A549 (cell line): ENCODE results near the gene TXNRD1. TPM values are rescaled to one million over a fixed set of nuclear protein-coding genes. Genes with fewer than 3 reads are reported as not detected.

Source experiments
- ATAC-seq, 2 experiments: fragments of 200-7000 bp in 1 of 2; fragments of >200 bp in 1 of 2; cut with Nextera tagmentation in 1 of 2; cut with Tn5 transposase in 1 of 2; 3 replicates each; pipeline versions ENCODE4 v1.8.0 to v1.9.1; 2018 to 2020; ENCODE audit warnings: mild to moderate bottlenecking in 1 of 2, moderate library complexity in 1 of 2
- CTCF ChIA-PET: fragments of 300-600 bp; sonication (Branson Sonifier 250); formaldehyde crosslinking; extraction: SDS; loops from one replicate; lab custom pipeline; 2021; ENCODE audit warnings: antibody characterized with exemption, inconsistent platforms; lab: Yijun Ruan, JAX
- POLR2A ChIA-PET: fragments of 350-600 bp; formaldehyde crosslinking; extraction: SDS; loops from one replicate; lab custom pipeline; 2021; ENCODE audit warnings: antibody characterized with exemption, inconsistent platforms; lab: Yijun Ruan, JAX
- DNase-seq, 2 experiments: peaks; one replicate each; pipeline versions ENCODE4 v3.0.0 to v3.0.0-alpha.2; 2011 to 2016; ENCODE audit warnings: low read depth in 1 of 2, low spot score in 1 of 2
- FAIRE-seq: peaks from 2 replicates; lab custom pipeline; 2011; peaks lifted over from hg19 to GRCh38; lab: Jason Lieb, UNC
- H3K27ac ChIP-seq, 2 experiments: fragments of >200 bp; sonication (Bioruptor Twin); formaldehyde crosslinking; 3 replicates each; pipeline ENCODE4 v1.5.1; 2016 to 2017
- H3K4me1 ChIP-seq: fragments of >200 bp; sonication (Bioruptor Twin); formaldehyde crosslinking; 3 replicates; pipeline ENCODE4 v1.6.1; 2016
- H3K4me2 ChIP-seq: fragments of >200 bp; sonication (Bioruptor Twin); formaldehyde crosslinking; 3 replicates; pipeline ENCODE4 v1.6.1; 2016
- H3K4me3 ChIP-seq: fragments of >200 bp; sonication (Bioruptor Twin); formaldehyde crosslinking; 3 replicates; pipeline ENCODE4 v1.5.1; 2016
- H3K9me3 ChIP-seq: fragments of >200 bp; sonication (Bioruptor Twin); formaldehyde crosslinking; 3 replicates; pipeline ENCODE4 v1.6.1; 2016
- BHLHE40 ChIP-seq: IDR thresholded peaks from 2 replicates; pipeline ENCODE4 v1.6.1; 2012; ENCODE audit warnings: low read depth, low read length, inconsistent platforms
- EHMT2 ChIP-seq: fragments of 200-600 bp; sonication (generic); IDR thresholded peaks from 2 replicates; pipeline ENCODE4 v1.6.1; 2016; ENCODE audit warnings: antibody characterized with exemption, low read depth, mild to moderate bottlenecking, moderate library complexity
- ESRRA ChIP-seq: fragments of 150-350 bp; IDR thresholded peaks from 2 replicates; pipeline ENCODE4 v1.6.1; 2014; ENCODE audit warnings: mild to moderate bottlenecking, low read length, borderline replicate concordance
- FOSB ChIP-seq: fragments of 250-450 bp; sonication (Bioruptor Pico); IDR thresholded peaks from 2 replicates; pipeline ENCODE4 v1.5.0; 2020; ENCODE audit warnings: mild to moderate bottlenecking, moderate library complexity
- FOSL2 ChIP-seq, 2 experiments: fragments of 450-650 bp in 1 of 2; fragments of >200 bp in 1 of 2; sonication (Bioruptor Twin) in 1 of 2; formaldehyde crosslinking; IDR thresholded peaks; 2 replicates each; pipeline versions ENCODE4 v1.5.0 to v1.6.1; 2016 to 2020; ENCODE audit warnings: mild to moderate bottlenecking in 1 of 2, moderate library complexity in 1 of 2
- HOXB5 ChIP-seq: fragments of 250-450 bp; sonication (Bioruptor Pico); IDR thresholded peaks from 2 replicates; pipeline ENCODE4 v1.5.0; 2020; ENCODE audit warnings: mild to moderate bottlenecking, moderate library complexity
- JUNB ChIP-seq: fragments of >200 bp; sonication (Bioruptor Twin); formaldehyde crosslinking; IDR thresholded peaks from 2 replicates; pipeline ENCODE4 v1.6.1; 2016
- KDM1A ChIP-seq: fragments of 200-600 bp; sonication (generic); IDR thresholded peaks from 2 replicates; pipeline ENCODE4 v1.6.1; 2016; ENCODE audit warnings: low read depth, mild to moderate bottlenecking
- NFE2L2 ChIP-seq: fragments of 150-350 bp; conservative IDR thresholded peaks from 2 replicates; pipeline ENCODE4 v1.6.1; 2014; ENCODE audit warnings: low read length
- NPAS2 ChIP-seq: fragments of 250-450 bp; sonication (Bioruptor Pico); IDR thresholded peaks from 2 replicates; pipeline ENCODE4 v1.8.0; 2022; ENCODE audit warnings: mild to moderate bottlenecking, moderate library complexity, borderline replicate concordance
- RAD21 ChIP-seq, 2 experiments: fragments of >200 bp in 1 of 2; sonication (Bioruptor Twin) in 1 of 2; formaldehyde crosslinking in 1 of 2; IDR thresholded peaks in 1 of 2; conservative IDR thresholded peaks in 1 of 2; 2 replicates in 1 of 2; 3 replicates in 1 of 2; pipeline ENCODE4 v1.6.1; 2012 to 2018; ENCODE audit warnings: inconsistent platforms in 1 of 2
- RARB ChIP-seq: fragments of 250-450 bp; sonication (Bioruptor Pico); IDR thresholded peaks from 2 replicates; pipeline ENCODE4 v1.8.0; 2021; ENCODE audit warnings: mild to moderate bottlenecking, moderate library complexity
- SMC3 ChIP-seq: fragments of >200 bp; sonication (Bioruptor Twin); formaldehyde crosslinking; IDR thresholded peaks from 3 replicates; pipeline ENCODE4 v1.6.1; 2018; ENCODE audit warnings: inconsistent platforms
- ZSCAN20 ChIP-seq: fragments of 250-450 bp; sonication (Bioruptor Pico); IDR thresholded peaks from 2 replicates; pipeline ENCODE4 v1.8.0; 2022; ENCODE audit warnings: mild to moderate bottlenecking, moderate library complexity
- WGBS: methylation state at CpG from one replicate; pipeline ENCODE4 v1.1.6; 2017; ENCODE audit errors: missing lambda C conversion rate; 5-methylcytosine and 5-hydroxymethylcytosine counted together
- polyA plus RNA-seq, 4 experiments: library from polyadenylated mRNA; depleted of rRNA in 3 of 4; stranded (reverse); fragments of >200 nt; fragmentation: RNase III in 1 of 4; extraction: RNeasy Plus Mini Kit Qiagen cat#74134 plus additional on column Dnase treatment in 1 of 4; gene quantifications; 2 replicates in 3 of 4; 3 replicates in 1 of 4; pipeline ENCODE4 v1.2.3, GENCODE V29; 2011 to 2017
- TF ChIP-seq, protein P1 (sequence below): fragments of 450-650 bp; IDR thresholded peaks from 2 replicates; pipeline ENCODE4 v1.6.1; 2014; ENCODE audit warnings: antibody characterized with exemption
- TF ChIP-seq, protein P2 (sequence below): fragments of 200-600 bp; sonication (generic); IDR thresholded peaks from 2 replicates; pipeline ENCODE4 v1.6.1; 2016; ENCODE audit warnings: antibody characterized with exemption, mild to moderate bottlenecking, moderate library complexity
- TF ChIP-seq, protein P3 (sequence below): IDR thresholded peaks from 2 replicates; pipeline ENCODE4 v1.6.1; 2012
- TF ChIP-seq, protein P4 (sequence below): IDR thresholded peaks from 2 replicates; pipeline ENCODE4 v1.6.1; 2012; ENCODE audit warnings: low read depth, borderline replicate concordance

TXNRD1 gene
- polyA plus RNA-seq, 2 of the 4 experiments (the other 2 are of a cell fraction): 899 to 1,230 TPM

DNA sequence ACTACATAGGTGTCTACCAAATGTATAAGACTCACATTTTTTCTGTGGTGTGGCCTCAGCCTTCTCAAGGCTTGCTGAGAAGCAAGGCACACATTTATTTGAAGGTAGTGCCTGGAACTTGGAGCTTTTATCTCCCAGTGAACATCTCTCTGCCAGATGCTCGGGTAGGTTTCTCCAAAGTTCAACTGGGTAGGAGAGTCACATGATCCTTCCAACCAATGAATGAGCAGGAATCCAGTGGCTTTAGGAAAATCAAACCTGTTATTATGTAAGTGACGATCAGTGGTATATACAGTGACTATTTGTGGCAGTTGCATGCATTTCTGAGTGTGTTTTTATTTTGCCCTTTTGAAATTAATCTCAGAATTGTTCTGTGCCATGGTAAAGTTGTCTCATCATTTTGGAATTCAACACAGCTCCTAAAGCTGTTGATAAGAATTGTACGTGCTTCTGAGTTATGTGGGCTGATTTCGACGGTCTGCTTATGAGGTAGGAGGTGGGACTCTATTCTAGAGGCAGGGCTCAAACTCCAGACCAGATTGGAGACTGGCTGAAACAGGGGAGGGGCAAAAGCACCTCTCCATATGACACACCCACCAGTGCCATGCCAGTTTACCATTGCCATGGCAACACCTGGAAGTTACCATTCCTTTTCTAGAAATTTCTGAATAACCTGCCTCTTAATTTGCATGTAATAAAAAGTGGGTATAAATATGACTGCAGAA lies 145.6 kb downstream of the TXNRD1 start:
- ATAC-seq (peak in 1 of 2 experiments; percentile 4; a peak in 2 of 6 replicates), DNase-seq (peak in 1 of 2 experiments; percentile 60)
- WGBS: 68% methylated on average over 5 of the region's 5 CpGs

DNA sequence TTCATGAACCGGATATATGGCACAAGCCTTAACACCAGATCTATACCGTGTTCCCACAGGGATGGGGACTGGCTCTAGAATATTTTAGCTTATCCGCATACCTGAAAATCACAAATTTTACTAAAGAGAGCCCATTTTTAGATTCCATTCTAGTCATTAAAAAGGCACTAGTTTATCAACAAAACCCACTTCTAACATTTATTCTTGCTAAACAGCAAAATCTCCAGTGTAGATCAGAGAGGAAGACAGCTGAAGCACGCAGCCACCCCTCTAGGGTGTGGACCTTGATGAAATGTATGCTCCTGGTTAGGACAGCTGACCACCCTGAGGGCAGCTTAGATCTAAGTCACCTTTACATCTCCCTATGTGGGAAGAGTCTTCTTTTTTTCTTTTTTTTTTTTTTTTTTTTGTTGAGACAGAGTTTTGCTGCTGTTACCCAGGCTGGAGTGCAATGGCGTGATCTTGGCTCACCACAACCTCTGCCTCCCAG lies 150.4 kb downstream of the TXNRD1 start:
- ChIA-PET CTCF (interaction anchor here (1.8 to 3.4 kb wide), 2 partner anchors 8 to 16 kb away, joined by 4 to 20 read pairs; no protein-coding TSS in a partner anchor), POLR2A (no interaction called here)
- FAIRE-seq: no peak
- WGBS: 95% methylated on average over 5 of the region's 5 CpGs
- no peak for DNase-seq
- no peak for ATAC-seq
- H3K9me3 ChIP-seq: peaks cover 21% of the 10 kb centered on the region
- H3K4me1 ChIP-seq: peaks cover 4% of the 10 kb centered on the region; the same call in 2 of the 3 replicates
- H3K27ac ChIP-seq: no peak overlapping the region
- no peak overlapping the region for H3K4me2 ChIP-seq
- TF ChIP-seq ZSCAN20 (CRISPR knock-in tag): no peak
- H3K4me3 ChIP-seq: no peak overlapping the region

More for the DNA sequence above, 145.6 kb downstream of the TXNRD1 start:
- peaks cover 12% of the 10 kb centered on the region; the same call in 2 of the 3 replicates for H3K4me1 ChIP-seq
- H3K4me2 ChIP-seq: no peak overlapping the region
- no peak overlapping the region for H3K4me3 ChIP-seq
- CTCF ChIA-PET: interaction anchor here (0.7 to 2.3 kb wide), 4 partner anchors 20 to 157 kb away, joined by 3 to 7 read pairs (median 3); partner anchors contain the start of gene TXNRD1
- no peak overlapping the region for H3K27ac ChIP-seq
- FAIRE-seq: no peak
- H3K9me3 ChIP-seq: peaks cover 19% of the 10 kb centered on the region
- no peak for TF ChIP-seq NPAS2
- TF ChIP-seq, protein P1, sequence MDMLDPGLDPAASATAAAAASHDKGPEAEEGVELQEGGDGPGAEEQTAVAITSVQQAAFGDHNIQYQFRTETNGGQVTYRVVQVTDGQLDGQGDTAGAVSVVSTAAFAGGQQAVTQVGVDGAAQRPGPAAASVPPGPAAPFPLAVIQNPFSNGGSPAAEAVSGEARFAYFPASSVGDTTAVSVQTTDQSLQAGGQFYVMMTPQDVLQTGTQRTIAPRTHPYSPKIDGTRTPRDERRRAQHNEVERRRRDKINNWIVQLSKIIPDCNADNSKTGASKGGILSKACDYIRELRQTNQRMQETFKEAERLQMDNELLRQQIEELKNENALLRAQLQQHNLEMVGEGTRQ: peak; percentile 30; the same call in 1 of the 2 replicates
- POLR2A ChIA-PET: no interaction called here

DNA sequence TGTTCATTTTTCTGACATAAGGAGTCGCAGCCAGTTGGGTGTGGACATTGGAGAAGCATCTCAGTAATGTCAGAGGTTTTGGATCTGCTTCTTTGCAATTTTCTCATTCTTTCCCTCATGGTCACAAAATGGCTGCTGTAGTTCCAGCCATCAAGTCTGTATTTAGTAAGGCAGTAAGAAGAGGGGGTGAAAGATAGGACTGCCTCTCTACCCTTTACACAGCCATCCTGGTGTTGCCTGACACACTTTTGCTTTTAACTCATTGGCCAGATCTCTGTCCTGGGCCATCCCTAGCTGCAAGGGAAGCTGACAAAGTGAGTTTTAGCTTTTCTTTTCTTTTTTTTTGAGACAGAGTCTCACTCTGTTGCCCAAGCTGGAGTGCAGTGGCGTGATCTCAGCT lies 154.1 kb downstream of the TXNRD1 start:
- TF ChIP-seq FOSB (no peak), EHMT2 (no peak), FOSL2 (IDR thresholded peaks at IDR 0.05) (no peak), FOSL2 (CRISPR knock-in tag; IDR thresholded peaks at IDR 0.05) (no peak)
- WGBS: 93% methylated on average over 2 of the region's 2 CpGs
- ChIA-PET CTCF (interaction anchor here (1.0 to 1.2 kb wide), 2 partner anchors 12 to 87 kb away, joined by 3 to 5 read pairs; partner anchors contain the start of gene CHST11), POLR2A (no interaction called here)
- H3K4me2 ChIP-seq: no peak overlapping the region
- FAIRE-seq (no peak), DNase-seq (peak in 1 of 2 experiments; percentile 39), ATAC-seq (no peak)
- H3K9me3 ChIP-seq: peaks cover 21% of the 10 kb centered on the region
- no peak overlapping the region for H3K27ac ChIP-seq
- H3K4me1 ChIP-seq: peaks cover 25% of the 10 kb centered on the region
- no peak overlapping the region for H3K4me3 ChIP-seq

DNA sequence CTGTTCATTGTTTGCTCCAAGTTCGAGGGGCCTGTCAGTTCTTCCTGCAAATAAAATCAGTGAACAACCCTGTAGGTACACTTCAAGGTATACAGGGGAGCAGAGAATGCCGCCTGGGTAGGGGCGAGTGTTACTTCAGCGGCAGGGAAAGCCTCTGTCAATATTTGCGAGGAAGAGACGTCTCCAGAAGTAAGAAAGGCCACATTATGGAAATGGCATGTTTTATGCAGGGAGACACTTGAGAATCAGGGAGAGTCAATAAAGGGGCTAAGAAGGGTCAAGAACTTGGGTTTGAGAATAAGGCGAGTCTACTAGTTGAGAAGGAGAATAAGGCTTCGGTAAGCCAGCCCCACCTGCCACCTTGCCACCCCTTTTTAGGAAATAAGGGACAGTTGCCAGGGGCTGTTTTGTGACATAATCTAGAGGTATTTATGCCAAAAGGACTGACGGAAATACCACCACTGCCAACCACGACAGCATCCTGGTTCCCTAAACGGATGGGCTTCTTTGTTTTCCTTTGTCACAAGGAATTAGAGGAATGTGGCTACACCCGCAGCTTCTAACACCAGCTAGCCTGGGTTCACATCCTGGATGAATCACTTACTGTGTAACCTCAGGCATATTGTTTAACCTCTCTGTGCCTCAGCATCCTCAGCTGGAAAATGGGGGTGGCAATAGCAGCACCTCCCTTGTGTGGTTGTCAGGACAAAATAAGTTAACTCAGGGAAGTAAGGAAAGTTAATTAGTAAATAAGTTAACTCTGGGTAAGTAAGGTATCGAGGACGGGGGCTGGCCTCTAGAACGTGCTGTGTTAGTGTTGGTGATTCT lies 155.7 kb downstream of the TXNRD1 start:
- Histone ChIP-seq H3K27ac (peak overlapping the region; percentile 64 to 87), H3K4me3 (no peak overlapping the region), H3K4me1 (peaks cover 27% of the 10 kb centered on the region), H3K9me3 (peaks cover 21% of the 10 kb centered on the region), H3K4me2 (peak overlapping the region; percentile 60)
- FAIRE-seq (peak; percentile 84), DNase-seq (peak; percentile 86 to 94), ATAC-seq (peak; percentile 77 to 83)
- CTCF ChIA-PET: interaction anchor here (1.0 kb wide), 1 partner anchor 11 kb away, joined by 4 read pairs; no protein-coding TSS in a partner anchor
- 9% methylated on average over 15 of the region's 15 CpGs for WGBS
- POLR2A ChIA-PET: no interaction called here
- TF ChIP-seq JUNB: peak; percentile 15; the same call in 1 of the 2 replicates
- TF ChIP-seq, protein P2, sequence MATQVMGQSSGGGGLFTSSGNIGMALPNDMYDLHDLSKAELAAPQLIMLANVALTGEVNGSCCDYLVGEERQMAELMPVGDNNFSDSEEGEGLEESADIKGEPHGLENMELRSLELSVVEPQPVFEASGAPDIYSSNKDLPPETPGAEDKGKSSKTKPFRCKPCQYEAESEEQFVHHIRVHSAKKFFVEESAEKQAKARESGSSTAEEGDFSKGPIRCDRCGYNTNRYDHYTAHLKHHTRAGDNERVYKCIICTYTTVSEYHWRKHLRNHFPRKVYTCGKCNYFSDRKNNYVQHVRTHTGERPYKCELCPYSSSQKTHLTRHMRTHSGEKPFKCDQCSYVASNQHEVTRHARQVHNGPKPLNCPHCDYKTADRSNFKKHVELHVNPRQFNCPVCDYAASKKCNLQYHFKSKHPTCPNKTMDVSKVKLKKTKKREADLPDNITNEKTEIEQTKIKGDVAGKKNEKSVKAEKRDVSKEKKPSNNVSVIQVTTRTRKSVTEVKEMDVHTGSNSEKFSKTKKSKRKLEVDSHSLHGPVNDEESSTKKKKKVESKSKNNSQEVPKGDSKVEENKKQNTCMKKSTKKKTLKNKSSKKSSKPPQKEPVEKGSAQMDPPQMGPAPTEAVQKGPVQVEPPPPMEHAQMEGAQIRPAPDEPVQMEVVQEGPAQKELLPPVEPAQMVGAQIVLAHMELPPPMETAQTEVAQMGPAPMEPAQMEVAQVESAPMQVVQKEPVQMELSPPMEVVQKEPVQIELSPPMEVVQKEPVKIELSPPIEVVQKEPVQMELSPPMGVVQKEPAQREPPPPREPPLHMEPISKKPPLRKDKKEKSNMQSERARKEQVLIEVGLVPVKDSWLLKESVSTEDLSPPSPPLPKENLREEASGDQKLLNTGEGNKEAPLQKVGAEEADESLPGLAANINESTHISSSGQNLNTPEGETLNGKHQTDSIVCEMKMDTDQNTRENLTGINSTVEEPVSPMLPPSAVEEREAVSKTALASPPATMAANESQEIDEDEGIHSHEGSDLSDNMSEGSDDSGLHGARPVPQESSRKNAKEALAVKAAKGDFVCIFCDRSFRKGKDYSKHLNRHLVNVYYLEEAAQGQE: no peak
- TF ChIP-seq RAD21 (conservative IDR thresholded peaks at IDR 0.05 in 1 of 2, IDR thresholded peaks at IDR 0.05 in 1 of 2): no peak
- peak; percentile 99 for TF ChIP-seq ZSCAN20 (CRISPR knock-in tag)
- no peak for TF ChIP-seq RARB (CRISPR knock-in tag)
- no peak for TF ChIP-seq KDM1A
- TF ChIP-seq NFE2L2: no peak
- no peak for TF ChIP-seq BHLHE40
- TF ChIP-seq SMC3: no peak; the same call in 2 of the 3 replicates
- TF ChIP-seq HOXB5 (CRISPR knock-in tag): no peak
- TF ChIP-seq, protein P3, sequence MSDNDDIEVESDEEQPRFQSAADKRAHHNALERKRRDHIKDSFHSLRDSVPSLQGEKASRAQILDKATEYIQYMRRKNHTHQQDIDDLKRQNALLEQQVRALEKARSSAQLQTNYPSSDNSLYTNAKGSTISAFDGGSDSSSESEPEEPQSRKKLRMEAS: peak; percentile 62; the same call in 1 of the 2 replicates
- TF ChIP-seq, protein P1: no peak
- TF ChIP-seq, protein P4, sequence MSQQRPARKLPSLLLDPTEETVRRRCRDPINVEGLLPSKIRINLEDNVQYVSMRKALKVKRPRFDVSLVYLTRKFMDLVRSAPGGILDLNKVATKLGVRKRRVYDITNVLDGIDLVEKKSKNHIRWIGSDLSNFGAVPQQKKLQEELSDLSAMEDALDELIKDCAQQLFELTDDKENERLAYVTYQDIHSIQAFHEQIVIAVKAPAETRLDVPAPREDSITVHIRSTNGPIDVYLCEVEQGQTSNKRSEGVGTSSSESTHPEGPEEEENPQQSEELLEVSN: no peak
- TF ChIP-seq ESRRA: peak; percentile 90
